ENCODE results near the gene NTM.
A peak's percentile ranks its signal among the peaks of the same experiment; 100 is the strongest.
"Not testable (repeated sequence)": the region's sequence is repeated elsewhere in the genome, so short reads cannot be mapped to it uniquely, and the experiment has no call there.

The NTM gene

DNA sequence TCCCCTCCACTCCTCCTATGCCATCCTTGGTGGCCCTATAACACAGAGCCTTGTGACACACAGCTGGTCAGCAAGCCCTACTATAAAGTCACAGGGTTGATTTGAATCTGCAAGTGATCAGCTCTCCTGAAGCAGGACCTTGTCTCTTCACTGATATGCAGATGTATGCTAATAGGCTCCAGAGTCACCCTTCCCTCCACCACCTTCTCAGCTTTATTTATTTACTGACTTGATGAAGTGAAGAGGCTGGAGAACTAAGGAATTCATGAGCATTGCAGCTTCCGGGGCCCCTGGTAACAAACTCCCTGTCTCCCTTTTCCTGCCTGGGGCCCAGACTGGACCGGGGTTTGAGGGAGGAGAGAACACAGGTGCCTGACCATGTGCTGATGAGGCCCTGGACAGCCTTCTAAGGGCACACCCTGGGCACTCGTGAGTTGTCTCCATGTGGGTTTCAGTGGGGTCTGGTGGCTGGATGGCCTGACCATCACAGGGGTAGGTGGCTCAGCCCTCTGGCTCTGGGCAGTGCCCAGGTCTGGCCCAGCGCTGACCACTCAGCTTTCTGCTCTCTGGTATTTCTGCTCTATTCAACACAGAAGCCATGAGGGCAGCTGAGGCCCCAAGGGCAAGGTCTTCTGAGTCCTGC is 307.5 kb downstream of the NTM start:
- DNase-seq: no peak

DNA sequence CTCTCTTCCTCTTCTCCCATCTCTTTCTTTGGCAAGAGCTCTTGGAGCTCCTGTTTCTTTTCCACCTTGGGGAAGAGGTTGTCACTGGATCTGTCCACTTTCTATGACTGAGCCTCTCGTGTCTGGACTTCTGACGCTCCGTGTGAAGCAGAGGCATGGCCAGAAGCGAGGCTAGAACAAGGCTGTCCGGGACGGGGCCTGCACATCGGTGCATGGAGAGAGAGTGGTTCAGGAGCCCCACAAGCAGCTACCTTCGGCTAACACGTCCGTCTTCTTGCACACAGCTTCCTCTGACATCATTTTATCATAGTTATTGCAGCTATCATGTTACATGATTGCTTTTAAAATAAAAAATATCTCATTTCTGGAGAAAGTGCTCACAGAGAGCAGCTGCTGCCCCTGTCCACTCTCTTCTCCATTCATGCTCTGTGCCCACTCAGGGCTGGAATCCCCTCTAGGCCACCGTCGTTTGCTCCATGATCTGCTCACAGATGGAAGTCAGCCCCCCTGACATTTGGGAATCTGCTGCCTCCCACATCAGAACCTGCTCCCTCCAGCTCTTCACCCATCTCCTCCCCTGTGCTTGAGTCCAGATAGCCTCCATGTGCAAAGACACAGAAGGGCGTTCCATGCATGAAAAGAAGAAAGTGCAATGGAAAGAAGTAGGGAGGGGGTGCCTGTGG is 308.4 kb downstream of the NTM start:
- DNase-seq: no peak

DNA sequence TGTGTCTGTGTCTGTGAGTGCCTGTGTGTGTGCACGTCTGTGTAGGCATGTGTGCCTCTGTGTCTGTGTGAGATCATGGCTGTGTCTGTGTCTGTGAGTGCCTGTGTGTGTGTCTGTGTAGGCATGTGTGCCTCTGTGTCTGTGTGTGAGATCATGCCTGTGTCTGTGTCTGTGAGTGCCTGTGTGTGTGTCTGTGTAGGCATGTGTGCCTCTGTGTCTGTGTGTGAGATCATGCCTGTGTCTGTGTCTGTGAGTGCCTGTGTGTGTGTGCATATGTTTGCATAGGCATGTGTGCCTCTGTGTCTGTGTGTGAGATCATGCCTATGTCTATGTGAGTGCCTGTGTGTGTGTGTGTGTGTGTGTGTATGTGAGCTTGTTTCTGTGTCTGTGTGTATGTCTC is 310.0 kb downstream of the NTM start:
- not testable (repeated sequence) for DNase-seq

DNA sequence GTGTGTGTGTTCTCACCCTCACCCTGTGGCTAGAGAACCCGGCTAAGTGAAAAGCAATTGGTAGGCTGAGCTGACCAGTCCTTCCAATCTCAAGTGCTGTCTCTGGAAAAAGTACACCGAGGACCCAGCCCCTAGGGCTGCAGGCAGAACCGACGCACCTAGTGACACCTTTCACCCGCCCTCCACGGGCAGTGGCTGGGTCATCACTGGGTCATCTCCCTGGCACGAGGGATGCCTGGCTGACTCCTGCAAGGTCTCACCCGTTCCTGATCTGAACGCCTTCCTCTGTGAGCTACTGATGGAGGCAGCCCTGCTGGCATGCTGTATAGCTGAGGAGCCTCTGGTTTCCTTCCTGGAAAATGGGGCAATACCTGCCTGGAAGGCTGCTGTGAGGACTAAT is 311.5 kb downstream of the NTM start:
- no peak for DNase-seq

DNA sequence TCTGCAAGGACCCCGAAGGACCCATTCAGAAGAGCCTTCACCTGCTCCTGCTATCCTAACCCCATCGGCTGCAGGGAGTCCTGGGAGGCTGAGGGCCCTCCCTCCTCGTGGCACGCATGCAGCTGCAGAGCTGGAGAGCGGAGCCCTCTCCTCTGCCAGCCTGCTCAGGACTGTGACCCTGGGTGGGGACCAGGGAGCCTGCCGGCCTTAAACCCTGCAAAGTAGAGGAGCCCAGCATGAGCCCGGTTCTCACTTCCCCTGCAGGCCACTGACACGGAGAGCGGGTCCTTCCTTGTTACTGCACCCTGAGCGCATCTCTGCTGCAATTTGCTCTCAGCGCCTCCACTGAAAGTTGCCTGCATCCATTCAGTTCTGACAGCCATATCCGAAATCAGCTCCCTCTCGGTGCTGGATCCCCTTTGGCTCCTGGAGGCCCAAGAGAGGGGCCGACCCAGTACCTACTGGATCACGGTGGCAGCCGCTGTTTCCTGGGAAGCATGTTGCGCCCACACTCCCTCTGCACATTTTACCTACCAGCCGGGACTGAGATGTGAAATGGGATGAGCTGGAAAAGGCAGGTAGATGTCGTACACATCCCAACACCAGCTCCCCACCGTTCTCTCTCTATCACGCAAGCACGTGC is 312.1 kb downstream of the NTM start:
- DNase-seq: no peak

DNA sequence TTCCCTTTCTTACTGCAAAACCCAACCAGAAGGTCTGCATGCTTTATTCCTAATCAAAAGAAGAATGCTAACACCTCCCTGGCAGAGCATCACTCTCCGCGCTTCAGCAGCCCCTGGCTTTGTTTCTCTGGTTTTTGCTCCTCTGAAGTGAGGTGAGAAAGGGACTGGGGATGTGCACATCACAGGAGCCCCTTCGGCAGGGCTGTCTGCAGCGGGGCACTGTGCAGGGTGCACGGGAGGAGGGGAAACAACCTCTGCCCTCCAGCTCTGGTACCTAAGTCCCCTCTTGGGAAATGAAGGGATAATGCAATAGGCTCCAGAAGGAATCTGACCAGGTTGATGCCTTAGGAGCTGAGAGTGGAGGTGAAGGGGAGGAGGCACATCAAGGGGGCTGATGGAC is 312.7 kb downstream of the NTM start:
- DNase-seq: no peak

DNA sequence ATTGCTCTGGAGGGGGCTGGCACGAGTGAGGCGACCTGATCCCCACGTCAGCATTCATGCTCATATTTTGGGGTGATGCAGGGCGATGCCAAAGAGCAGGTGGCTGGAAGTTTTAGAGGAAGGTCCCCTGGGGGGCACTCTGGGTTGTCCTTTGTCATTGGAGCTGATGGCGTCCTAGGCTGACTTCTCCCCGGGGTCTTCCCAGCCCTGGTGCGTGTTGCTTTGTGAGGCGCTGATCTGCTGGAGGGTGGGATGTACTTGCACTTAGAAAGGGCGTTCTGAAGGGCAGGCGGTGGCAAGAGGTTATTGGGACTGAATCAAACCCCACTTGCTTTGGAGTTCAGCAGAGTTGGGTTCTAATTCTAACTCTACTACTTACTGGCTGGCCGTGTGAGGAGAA is 313.3 kb downstream of the NTM start:
- no peak for DNase-seq

DNA sequence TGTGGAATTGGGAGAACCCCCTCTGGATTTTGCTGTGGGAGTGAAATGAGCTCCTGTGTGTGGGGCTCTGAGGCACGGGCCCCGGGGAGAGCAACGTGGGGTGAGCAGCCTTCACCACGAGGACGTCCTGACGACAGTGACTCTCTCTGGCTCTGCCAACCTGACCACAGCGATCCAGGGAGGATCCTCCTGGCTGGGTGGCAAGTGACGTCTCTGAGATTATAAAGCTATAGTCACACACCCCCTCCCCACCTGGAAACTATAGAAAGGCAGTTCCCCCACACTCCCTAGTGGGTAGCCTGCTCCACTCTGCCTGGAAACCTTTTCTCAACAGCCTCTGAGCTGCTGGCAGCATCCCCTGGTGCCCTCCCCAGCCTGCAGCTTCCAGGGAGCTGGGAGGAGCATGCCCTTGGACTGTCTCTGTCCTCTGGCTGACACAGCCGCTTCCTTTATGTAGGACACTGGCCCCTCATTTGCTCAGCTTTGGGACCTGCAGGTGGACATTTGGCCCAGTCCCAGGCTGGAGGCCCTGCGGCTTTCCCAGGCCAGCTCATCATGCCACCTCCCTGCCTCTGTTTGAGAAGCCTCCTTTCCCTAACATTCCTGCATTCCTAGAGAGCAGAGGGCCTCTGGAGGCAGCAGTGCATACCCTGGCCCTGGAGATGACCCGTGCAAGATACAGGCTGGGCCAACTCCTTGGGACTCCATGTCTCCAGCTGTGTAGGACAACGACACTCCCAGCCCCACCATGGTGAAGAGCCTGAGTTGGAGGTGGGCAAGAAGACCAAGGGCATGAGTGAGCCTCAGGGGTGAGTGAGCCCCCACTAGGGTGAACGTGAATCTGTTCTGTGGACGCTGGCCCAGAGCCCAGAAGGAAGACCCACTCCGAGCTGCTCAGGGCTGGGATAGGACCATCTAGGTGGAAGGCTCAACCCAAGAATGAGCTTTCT is 314.0 kb downstream of the NTM start:
- DNase-seq: no peak

DNA sequence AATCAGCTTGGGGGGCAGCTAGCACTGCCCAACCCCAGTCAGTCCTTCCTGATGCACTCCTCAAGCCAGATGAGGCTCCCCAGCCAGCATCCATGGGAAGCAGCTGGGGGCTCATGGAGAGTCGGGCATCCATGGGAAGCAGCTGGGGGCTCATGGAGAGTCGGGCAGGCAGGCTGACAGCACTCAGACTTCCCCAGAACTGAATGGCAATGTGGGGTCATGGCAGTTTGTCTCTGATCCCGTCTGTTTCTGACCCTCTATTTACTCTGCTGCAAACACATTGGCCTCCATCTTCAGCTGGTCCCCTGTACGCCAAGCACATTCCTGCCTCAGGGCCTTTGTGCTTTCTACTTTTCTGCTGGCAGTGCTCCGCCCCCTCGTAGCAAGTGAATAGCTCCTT is 314.8 kb downstream of the NTM start:
- DNase-seq: no peak

DNA sequence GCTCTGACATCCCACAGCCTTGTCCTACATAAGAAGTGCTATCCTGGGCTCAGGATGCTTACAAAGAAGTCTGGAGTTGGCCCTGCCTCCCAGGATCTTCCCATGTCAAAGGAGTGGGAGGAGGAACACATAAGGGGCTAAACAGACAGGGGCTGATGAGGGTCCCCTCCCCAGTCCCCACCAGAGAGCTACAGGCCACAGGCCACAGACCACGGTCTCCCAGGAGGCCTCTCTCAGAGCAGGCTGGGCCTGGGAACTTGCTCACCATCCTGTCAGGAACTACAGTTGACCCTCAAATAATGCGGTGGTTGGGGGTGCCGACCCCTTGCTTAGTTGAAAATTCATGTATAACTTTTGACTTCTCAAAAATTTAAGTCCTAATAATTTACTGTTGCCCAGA is 315.5 kb downstream of the NTM start:
- no peak for DNase-seq

DNA sequence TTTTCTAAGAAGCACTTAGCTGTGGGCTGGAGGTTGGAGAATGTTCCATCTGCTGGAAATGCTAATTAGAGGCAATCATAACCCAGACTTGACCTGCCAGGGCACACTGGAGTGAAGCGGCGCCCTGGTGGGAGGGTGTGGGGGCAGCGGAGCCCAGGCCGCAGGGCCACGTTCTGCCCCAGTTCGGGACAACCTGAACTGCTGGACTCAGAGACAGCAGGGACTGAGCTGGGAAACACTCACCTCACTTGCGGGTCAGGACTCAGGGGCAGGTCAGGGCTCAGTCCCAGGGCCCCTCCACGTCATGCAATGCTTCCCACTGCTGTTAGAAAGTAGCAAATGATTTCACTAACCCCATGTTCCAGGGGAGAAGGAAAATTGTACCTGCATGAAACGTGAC is 316.4 kb downstream of the NTM start:
- DNase-seq: no peak

DNA sequence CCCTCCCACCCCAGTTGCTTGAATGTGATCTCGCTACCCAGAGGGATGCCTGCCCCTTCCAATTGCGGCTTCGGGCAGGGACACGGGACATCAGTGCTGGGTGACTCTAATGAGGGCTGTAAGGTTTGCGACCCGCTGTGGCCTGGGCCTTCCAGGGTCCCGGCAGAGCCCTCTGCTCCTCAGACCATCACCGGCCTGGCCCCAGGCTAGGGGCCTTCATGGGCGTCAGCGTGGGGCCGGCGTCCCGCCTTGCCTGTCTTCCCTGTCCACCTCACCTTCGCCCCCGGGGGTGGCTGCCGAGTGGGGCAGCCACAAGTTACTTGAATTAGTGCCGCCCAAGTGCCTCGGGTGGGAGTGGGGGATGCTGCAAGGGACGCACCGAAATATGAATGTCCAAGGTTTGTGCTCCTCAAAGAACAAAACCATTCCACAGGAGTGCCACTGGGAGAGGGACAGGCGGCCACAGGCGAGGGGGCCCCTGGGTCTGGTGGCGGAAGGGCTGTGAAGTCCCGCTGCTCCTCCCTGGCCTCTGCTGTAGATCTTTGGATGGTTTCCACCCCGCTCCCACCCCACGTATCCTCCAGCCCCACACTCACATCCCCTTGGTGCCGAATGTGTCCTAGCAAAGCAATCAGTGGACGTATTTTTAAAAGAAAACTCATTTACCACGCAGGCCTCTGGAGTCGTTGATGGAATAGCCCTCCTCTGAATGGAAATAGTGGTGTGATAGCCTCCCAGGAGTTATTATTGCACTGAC is 317.1 kb downstream of the NTM start:
- no peak for DNase-seq

DNA sequence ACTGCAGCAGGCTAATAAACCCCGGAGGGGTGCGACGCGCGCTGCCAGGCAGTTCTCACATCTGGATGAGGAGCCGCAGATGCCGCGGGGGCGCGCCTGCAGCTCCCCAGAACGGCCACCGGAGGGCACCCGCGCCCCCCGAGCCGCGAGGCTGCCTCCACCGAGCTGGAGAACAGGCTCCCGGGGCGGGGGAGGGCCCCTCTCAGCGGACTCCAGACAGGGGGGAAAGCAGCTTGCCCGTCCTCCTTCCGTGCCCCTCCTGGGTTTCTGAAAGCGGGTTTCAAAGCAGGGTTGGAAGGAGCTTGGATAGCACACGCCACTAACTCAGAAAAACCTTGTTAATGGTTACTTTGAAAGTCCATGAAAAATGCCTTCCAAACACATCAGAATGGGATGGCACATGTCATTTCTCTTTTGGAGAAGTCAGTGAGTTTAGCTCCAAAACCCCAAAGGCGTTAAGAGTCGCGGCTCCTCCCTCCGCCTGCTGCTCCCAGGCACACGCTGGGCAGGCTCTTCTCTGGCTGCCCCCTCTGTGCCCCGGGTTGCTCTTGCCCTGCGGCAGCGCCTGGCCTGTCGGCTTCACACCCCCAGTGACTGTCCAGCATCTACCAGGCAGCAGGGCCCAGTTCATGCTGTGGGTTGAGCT is 317.8 kb downstream of the NTM start:
- DNase-seq: peak in 1 of 2 experiments; percentile 18

DNA sequence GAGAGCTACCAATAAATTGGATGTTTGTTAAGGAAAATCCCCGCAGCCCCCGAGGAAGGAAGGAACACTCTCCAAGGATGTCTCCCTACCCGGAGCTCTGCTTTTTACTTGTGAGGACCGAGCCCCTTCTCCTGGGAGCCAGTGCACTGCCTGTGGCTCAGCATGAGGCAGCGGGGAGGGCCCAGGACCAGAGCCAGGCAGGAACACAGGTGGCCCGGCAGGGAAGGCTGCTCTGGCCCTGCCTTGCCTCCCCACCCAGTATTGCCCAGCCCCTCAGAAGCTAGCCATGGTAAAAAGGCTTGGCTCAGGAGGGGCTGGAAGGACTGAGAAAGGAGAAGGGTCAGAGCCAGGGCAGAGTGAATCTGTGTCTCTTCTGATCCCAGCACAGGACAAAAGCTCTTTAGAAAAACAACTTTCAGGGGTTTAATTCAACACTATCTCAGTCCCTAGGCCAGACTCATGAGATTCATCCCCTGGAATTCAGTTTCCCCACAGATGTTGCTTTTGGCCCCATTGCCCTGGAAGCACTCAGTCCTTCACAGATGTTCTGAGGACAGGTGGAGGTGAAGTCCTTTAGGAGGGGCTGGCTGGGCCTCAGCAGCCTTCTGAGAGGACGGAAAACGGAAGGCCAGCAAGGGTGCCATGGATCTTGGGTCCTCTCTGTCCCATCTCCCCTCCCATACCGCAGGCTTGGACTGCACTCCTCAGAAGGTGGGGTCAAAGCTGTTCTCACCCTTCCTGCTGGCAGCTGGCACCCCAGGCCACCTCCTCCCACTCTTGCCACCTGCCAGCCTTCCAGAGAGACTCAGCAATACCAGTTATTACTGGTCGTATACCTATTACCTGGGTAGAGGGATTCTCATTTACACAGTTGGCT is 318.9 kb downstream of the NTM start:
- DNase-seq: no peak

DNA sequence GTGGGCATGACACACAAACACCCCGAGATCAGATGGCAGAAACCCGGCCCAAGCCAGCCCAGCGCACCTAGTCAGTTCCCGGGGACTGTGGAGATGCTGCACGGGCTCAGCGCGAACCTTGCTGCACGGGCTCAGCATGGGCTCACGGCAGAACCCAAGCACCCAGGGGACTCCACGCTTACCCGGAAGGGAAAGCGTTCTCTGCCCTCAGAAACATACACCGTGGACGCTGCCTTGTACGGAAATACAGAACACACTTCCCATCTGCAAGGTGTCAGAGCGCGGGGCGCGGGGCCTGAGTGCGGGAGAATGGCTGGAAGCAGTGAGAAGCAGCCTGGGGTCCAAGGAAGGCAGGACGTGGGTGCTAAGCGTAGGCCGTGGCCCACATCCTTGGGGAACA is 319.9 kb downstream of the NTM start:
- no peak for DNase-seq

DNA sequence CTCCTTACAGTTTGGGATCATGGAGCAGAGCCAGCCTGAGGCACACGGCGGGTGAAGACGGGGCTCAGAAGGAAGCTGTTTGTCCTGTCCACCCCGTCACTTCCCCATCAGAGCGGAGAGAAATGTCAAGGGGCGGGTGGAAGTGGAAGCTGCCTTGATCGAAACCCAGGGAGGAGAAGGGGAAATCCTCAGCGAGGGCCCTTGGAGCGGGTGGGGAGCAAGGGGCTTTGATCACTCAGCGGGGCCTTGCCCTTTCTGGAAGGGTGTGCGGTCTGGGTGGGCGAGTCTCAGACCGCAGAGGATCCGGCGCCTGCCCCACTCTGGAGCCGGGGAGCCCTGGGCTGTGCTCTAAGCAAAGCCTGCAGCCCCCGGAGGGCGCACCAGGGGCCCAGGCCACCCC is 320.4 kb downstream of the NTM start:
- no peak for DNase-seq

DNA sequence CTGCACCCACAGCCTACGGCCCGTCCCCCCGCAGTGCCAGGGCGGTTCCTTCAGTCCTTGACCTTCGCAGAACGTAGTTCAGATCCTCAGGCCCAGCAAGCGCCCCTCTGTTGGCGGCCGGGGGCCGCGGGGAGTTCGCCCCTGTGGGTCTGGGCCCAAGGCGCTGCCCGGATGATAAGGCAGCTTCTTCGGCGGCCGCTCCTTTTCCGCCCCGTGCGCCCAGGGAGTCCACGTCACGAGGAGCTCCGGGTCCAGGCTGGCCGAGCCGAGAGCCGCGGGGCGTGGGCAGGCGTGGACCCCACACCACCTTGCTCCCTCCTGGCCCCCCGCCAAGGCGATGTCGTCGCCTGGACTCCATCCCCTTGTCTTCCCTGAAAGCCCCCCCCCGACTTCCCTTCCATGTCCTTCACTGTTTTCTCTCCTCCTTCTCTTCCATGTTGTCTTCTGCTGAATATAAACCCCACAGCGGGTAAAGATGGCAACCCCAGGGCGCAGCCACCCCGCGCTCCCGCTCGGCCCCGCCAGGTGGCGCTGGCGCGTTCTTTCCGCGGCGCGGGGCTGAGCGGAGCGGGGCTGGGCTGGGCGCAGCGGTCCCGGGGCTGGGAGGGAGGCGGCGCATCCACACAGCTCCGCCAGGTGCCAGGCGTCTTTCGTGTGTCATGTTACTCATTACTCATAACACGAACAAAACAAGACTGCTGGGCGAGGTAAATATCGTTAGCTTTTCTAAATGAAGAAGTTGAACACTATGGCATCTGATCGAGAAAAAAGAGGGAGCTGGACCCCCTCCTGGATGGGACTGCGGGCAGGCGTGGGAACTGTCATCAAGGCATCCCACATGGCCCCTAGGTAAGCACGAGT is 321.0 kb downstream of the NTM start:
- DNase-seq: peak in 1 of 2 experiments; percentile 28

DNA sequence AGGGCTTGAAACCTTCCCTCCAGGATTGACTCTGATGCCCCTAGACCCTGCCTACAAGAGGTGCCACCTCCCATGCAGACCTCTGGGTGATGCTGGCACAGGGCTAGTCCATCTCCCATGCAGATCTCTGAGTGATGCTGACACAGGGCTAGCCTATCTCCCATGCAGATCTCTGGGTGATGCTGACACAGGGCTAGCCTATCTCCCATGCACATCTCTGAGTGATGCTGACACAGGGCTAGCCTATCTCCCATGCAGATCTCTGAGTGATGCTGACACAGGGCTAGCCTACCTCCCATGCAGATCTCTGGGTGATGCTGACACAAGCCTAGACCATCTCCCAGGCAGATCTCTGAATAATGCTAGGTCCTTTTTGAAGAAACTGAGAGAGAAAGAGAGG is 321.7 kb downstream of the NTM start:
- DNase-seq: no peak

DNA sequence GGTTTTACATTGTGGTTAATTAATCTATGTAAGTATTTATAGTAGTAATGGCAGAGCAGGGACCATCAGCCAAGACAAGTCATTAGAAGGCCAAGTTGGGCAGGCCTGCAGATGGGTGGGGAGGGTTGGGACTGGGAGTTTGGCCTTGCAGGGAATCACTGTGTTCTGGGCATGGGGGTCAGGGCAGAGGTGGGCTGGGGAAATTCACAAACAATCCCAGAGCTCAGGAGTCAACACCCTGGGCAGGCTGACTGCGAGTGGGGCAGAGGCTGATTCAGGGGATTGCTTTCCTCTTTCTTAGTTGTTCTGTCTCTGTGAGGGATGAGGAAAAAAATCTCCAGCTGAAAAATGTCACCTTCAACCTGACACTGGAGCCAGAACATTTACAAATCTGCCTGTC is 322.5 kb downstream of the NTM start:
- DNase-seq: no peak

DNA sequence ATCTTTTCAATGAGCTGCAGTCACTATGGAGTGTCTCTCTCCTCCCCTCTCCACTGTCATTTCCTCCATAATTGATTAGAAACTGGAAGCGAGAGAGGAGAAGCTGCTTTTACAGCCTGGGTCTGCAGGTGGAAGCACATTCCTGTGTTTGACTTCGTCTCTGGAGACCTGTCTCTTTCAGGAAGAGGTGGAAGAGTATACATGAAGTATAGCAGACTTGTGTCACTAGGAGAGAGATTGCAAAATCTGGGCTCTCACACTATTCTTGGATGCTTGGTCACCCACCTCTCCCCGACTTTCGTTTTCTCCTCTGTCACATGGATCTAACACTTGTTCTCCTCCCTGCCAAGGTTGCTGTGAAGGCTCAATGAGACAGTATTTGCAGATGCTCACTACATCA is 323.3 kb downstream of the NTM start:
- DNase-seq: no peak
